Lower leg skin (tissue), 3 donors: ENCODE data around the gene GNAS-AS1.

ENCODE experiments used
- CTCF ChIP-seq, 3 donors: fragments of 450-650 bp; IDR thresholded peaks; one replicate each; pipeline ENCODE4 v1.5.1; 2016; ENCODE audit warnings: antibody characterized with exemption in 3 of 3, mild to moderate bottlenecking in 3 of 3, moderate library complexity in 2 of 3
- POLR2A ChIP-seq, 2 donors: fragments of 450-650 bp; IDR thresholded peaks; one replicate each; pipeline ENCODE4 v1.6.1; 2016 to 2017; ENCODE audit warnings: antibody characterized with exemption in 2 of 2, mild to moderate bottlenecking in 1 of 2, moderate library complexity in 1 of 2

GRCh38 chr20:58876437-58876836, 25.7 kb upstream of the GNAS-AS1 start:
- TF ChIP-seq CTCF (IDR thresholded peaks at IDR 0.05) (no peak), POLR2A (IDR thresholded peaks at IDR 0.05) (no peak)
